H9 (cell line): ENCODE measurements around the gene PDCD11. TPM values are rescaled to one million over a fixed set of nuclear protein-coding genes. Genes with fewer than 3 reads are reported as not detected.

Source experiments
- DNase-seq: peaks from one replicate; pipeline ENCODE4 v3.0.0-alpha.2; 2017
- H2AFZ ChIP-seq: one replicate; pipeline ENCODE4 v1.6.1; 2013; ENCODE audit warnings: mild to moderate bottlenecking, low read length, control low read depth, moderate library complexity
- H2AK5ac ChIP-seq: 2 replicates; pipeline ENCODE4 v1.6.1; 2013; ENCODE audit warnings: low read length, control low read depth, mixed read lengths; ENCODE audit not compliant: insufficient read length
- H2BK120ac ChIP-seq: one replicate; pipeline ENCODE4 v1.6.1; 2013; ENCODE audit warnings: low read depth, mild to moderate bottlenecking, low read length, control low read depth, inconsistent platforms; ENCODE audit not compliant: poor library complexity, severe bottlenecking
- H2BK12ac ChIP-seq: 2 replicates; pipeline ENCODE4 v1.6.1; 2013; ENCODE audit warnings: low read length, control low read depth, mixed read lengths, low read depth; ENCODE audit not compliant: insufficient read length
- H2BK15ac ChIP-seq: 2 replicates; pipeline ENCODE4 v1.6.1; 2013; ENCODE audit warnings: low read depth, low read length, control low read depth
- H2BK20ac ChIP-seq: one replicate; pipeline ENCODE4 v1.6.1; 2013; ENCODE audit warnings: low read depth, mild to moderate bottlenecking, low read length, control low read depth, inconsistent platforms; ENCODE audit not compliant: poor library complexity, severe bottlenecking
- H2BK5ac ChIP-seq: 2 replicates; pipeline ENCODE4 v1.6.1; 2013; ENCODE audit warnings: low read length, control low read depth, mixed read lengths; ENCODE audit not compliant: insufficient read length
- H3K14ac ChIP-seq: 2 replicates; pipeline ENCODE4 v1.6.1; 2013; ENCODE audit warnings: low read length, control low read depth; ENCODE audit not compliant: insufficient read depth
- H3K18ac ChIP-seq: 2 replicates; pipeline ENCODE4 v1.6.1; 2013; ENCODE audit warnings: low read depth, mild to moderate bottlenecking, mixed read lengths, low read length, control low read depth; ENCODE audit not compliant: insufficient read length
- H3K23ac ChIP-seq: 2 replicates; pipeline ENCODE4 v1.6.1; 2013; ENCODE audit warnings: low read length, control low read depth, mixed read lengths, low read depth; ENCODE audit not compliant: insufficient read length
- H3K23me2 ChIP-seq: 2 replicates; pipeline ENCODE4 v1.6.1; 2013; ENCODE audit warnings: low read depth, mild to moderate bottlenecking, mixed read lengths, low read length, control low read depth; ENCODE audit not compliant: insufficient read length, poor library complexity, severe bottlenecking
- H3K27ac ChIP-seq: 2 replicates; pipeline ENCODE4 v1.5.1; 2013; ENCODE audit warnings: low read length, control low read depth, mixed read lengths, low read depth; ENCODE audit not compliant: insufficient read length
- H3K27me3 ChIP-seq: 2 replicates; pipeline ENCODE4 v1.6.1; 2013; ENCODE audit warnings: low read length, control low read depth, inconsistent platforms; ENCODE audit not compliant: insufficient read depth
- H3K4ac ChIP-seq: 2 replicates; pipeline ENCODE4 v1.6.1; 2013; ENCODE audit warnings: low read depth, mild to moderate bottlenecking, control low read depth, inconsistent platforms, low read length, moderate library complexity
- H3K4me1 ChIP-seq: 2 replicates; pipeline ENCODE4 v1.6.1; 2013; ENCODE audit warnings: low read length, control low read depth, inconsistent platforms; ENCODE audit not compliant: insufficient read depth
- H3K4me2 ChIP-seq: 2 replicates; pipeline ENCODE4 v1.6.1; 2013; ENCODE audit warnings: low read length, control low read depth, mixed read lengths; ENCODE audit not compliant: insufficient read length, insufficient read depth
- H3K56ac ChIP-seq: 2 replicates; pipeline ENCODE4 v1.6.1; 2013; ENCODE audit warnings: low read depth, mild to moderate bottlenecking, mixed read lengths, low read length, control low read depth; ENCODE audit not compliant: insufficient read length
- H3K79me1 ChIP-seq: 2 replicates; pipeline ENCODE4 v1.6.1; 2013; ENCODE audit warnings: low read depth, mild to moderate bottlenecking, moderate library complexity, low read length, control low read depth, inconsistent platforms; ENCODE audit not compliant: insufficient read depth, poor library complexity, severe bottlenecking
- H3K79me2 ChIP-seq: 2 replicates; pipeline ENCODE4 v1.6.1; 2013; ENCODE audit warnings: low read length, control low read depth, inconsistent platforms; ENCODE audit not compliant: insufficient read depth
- H3K9ac ChIP-seq: 2 replicates; pipeline ENCODE4 v1.6.1; 2013; ENCODE audit warnings: low read length, control low read depth, mixed read lengths; ENCODE audit not compliant: insufficient read length; ENCODE audit errors: extremely low read depth
- H3K9me3 ChIP-seq: one replicate; pipeline ENCODE4 v1.6.1; 2013; ENCODE audit warnings: low read depth, low read length, inconsistent platforms; ENCODE audit not compliant: control insufficient read depth
- H3T11ph ChIP-seq: one replicate; pipeline ENCODE4 v1.6.1; 2013; ENCODE audit warnings: mild to moderate bottlenecking, low read length, control low read depth, inconsistent platforms
- H4K20me1 ChIP-seq: one replicate; pipeline ENCODE4 v1.6.1; 2013; ENCODE audit not compliant: control insufficient read depth, insufficient read length, insufficient read depth
- H4K5ac ChIP-seq: 2 replicates; pipeline ENCODE4 v1.6.1; 2013; ENCODE audit warnings: low read depth, mild to moderate bottlenecking, mixed read lengths, low read length, control low read depth; ENCODE audit not compliant: insufficient read length
- H4K8ac ChIP-seq: replicated peaks from 2 replicates; pipeline ENCODE4 v1.6.1; 2013; ENCODE audit warnings: low read length, control low read depth, mixed read lengths, low read depth; ENCODE audit not compliant: insufficient read length
- H4K91ac ChIP-seq: 2 replicates; pipeline ENCODE4 v1.6.1; 2013; ENCODE audit warnings: low read depth, mild to moderate bottlenecking, moderate library complexity, mixed read lengths, low read length, control low read depth; ENCODE audit not compliant: insufficient read length
- H3K27ac Mint-ChIP-seq, 3 experiments: 2 replicates in 2 of 3; 3 replicates in 1 of 3; pipeline ENCODE4 v1.8.0; 2020 to 2021; ENCODE audit warnings: mixed read lengths in 3 of 3, mild to moderate bottlenecking in 1 of 3, moderate library complexity in 1 of 3
- H3K27me3 Mint-ChIP-seq: 2 replicates; pipeline ENCODE4 v1.8.0; 2021; ENCODE audit warnings: low read depth, mild to moderate bottlenecking, moderate library complexity, mixed read lengths
- H3K36me3 Mint-ChIP-seq, 3 experiments: 2 replicates in 2 of 3; 3 replicates in 1 of 3; pipeline ENCODE4 v1.8.0; 2020 to 2021; ENCODE audit warnings: low read depth in 3 of 3, mixed read lengths in 3 of 3; ENCODE audit not compliant: insufficient read depth in 1 of 3
- H3K4me1 Mint-ChIP-seq, 2 experiments: 2 replicates each; pipeline ENCODE4 v1.8.0; 2020; ENCODE audit warnings: mixed read lengths in 2 of 2
- H3K4me3 Mint-ChIP-seq, 2 experiments: 2 replicates in 1 of 2; 3 replicates in 1 of 2; pipeline ENCODE4 v1.8.0; 2020 to 2021; ENCODE audit warnings: mild to moderate bottlenecking in 2 of 2, mixed read lengths in 2 of 2, moderate library complexity in 1 of 2
- H3K9me3 Mint-ChIP-seq, 2 experiments: 2 replicates in 1 of 2; 3 replicates in 1 of 2; pipeline ENCODE4 v1.8.0; 2020; ENCODE audit warnings: mild to moderate bottlenecking in 2 of 2, mixed read lengths in 2 of 2, moderate library complexity in 1 of 2
- WGBS: extraction: QIAGEN DNeasy Blood & Tissue Kit; methylation state at CpG from one replicate; pipeline ENCODE4 v1.1.7; 2013; ENCODE audit warnings: missing lambda C conversion rate, low lambda C conversion rate, mixed read lengths; ENCODE audit not compliant: insufficient read length; ENCODE audit errors: extremely low coverage; 5-methylcytosine and 5-hydroxymethylcytosine counted together
- total RNA-seq: library from RNA; stranded (reverse); gene quantifications from 2 replicates; pipeline ENCODE4 v1.2.1, GENCODE V29; 2021
- TF ChIP-seq, protein P1 (sequence below): fragments of 200-600 bp; sonication (generic); conservative IDR thresholded peaks from 3 replicates; pipeline ENCODE4 v1.8.0; 2021; ENCODE audit warnings: antibody characterized with exemption, mild to moderate bottlenecking

The PDCD11 gene
- total RNA-seq, 1 experiment from 2014 or later, result 99.5 TPM

- H3K4me2 ChIP-seq, result no peak overlapping the region
- no peak overlapping the region for H4K5ac ChIP-seq
- H4K8ac ChIP-seq, result no peak overlapping the region
- no peak overlapping the region for H3T11ph ChIP-seq
- no peak overlapping the region for H4K91ac ChIP-seq
- WGBS, result no CpG with 5 or more reads among the region's 7 CpGs
- H3K27ac ChIP-seq, result no peak overlapping the region
- no peak overlapping the region for H3K4ac ChIP-seq
- Mint-ChIP-seq H3K27ac (no peak overlapping the region), H3K36me3 (no peaks in the 10 kb centered on the region), H3K27me3 (peaks cover 57% of the 10 kb centered on the region), H3K4me1 (peaks cover 17 to 21% of the 10 kb centered on the region in 2 experiments), H3K9me3 (no peaks in the 10 kb centered on the region), H3K4me3 (no peak overlapping the region; a peak in 1 of 5 replicates)
- no peak overlapping the region for H3K56ac ChIP-seq
- H3K14ac ChIP-seq, result no peak overlapping the region
- no peak overlapping the region for H2BK15ac ChIP-seq
- no peaks in the 10 kb centered on the region for H4K20me1 ChIP-seq
- H3K79me2 ChIP-seq, result no peaks in the 10 kb centered on the region
- H2BK120ac ChIP-seq, result no peak overlapping the region
- no peak overlapping the region for H2AFZ ChIP-seq
- no peak overlapping the region for H2BK12ac ChIP-seq
- no peaks in the 10 kb centered on the region for H3K79me1 ChIP-seq
- no peak overlapping the region for H2BK5ac ChIP-seq
- no peak overlapping the region for H3K9ac ChIP-seq
- TF ChIP-seq, protein P1, sequence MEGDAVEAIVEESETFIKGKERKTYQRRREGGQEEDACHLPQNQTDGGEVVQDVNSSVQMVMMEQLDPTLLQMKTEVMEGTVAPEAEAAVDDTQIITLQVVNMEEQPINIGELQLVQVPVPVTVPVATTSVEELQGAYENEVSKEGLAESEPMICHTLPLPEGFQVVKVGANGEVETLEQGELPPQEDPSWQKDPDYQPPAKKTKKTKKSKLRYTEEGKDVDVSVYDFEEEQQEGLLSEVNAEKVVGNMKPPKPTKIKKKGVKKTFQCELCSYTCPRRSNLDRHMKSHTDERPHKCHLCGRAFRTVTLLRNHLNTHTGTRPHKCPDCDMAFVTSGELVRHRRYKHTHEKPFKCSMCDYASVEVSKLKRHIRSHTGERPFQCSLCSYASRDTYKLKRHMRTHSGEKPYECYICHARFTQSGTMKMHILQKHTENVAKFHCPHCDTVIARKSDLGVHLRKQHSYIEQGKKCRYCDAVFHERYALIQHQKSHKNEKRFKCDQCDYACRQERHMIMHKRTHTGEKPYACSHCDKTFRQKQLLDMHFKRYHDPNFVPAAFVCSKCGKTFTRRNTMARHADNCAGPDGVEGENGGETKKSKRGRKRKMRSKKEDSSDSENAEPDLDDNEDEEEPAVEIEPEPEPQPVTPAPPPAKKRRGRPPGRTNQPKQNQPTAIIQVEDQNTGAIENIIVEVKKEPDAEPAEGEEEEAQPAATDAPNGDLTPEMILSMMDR, result no peak
- no peaks in the 10 kb centered on the region; the same call in 1 of the 2 replicates for H3K4me1 ChIP-seq
- H3K9me3 ChIP-seq, result no peaks in the 10 kb centered on the region
- H2AK5ac ChIP-seq, result no peak overlapping the region
- H3K23me2 ChIP-seq, result peaks cover 4% of the 10 kb centered on the region
- H2BK20ac ChIP-seq, result no peak overlapping the region
- DNase-seq, result no peak
- no peak overlapping the region for H3K23ac ChIP-seq
- H3K18ac ChIP-seq, result no peak overlapping the region
- peaks cover 10% of the 10 kb centered on the region; the same call in 1 of the 2 replicates for H3K27me3 ChIP-seq
Observed at GRCh38 chr10:103491729-103492364, 95.4 kb downstream of the PDCD11 start.
